ENCODE data around the gene TCF12. TPM values are rescaled to one million over a fixed set of nuclear protein-coding genes. Genes with fewer than 3 reads are reported as not detected.

Gene TCF12
- total RNA-seq, 6 experiments from 2014 or later: 106 to 200 (median 149) TPM

DNA sequence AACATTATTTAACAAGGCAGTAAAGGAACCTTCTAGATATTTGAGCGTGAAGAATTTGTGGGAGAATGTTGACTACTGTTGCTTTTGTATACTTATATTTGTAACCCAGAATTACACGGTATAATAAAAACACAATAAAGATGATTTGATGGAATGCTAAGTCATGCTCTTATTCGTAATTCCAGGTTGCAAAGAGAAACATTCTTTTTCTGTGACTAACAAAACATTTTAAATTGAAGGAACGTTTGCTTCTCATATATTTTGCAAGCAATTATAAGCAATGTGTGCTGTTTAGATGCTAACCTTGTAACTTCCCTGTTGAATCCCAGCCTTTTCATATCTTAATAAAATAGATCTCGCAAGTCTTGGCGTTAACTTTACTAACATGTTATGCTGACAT lies 333.5 kb downstream of the TCF12 start:
- H3K4me3 Mint-ChIP-seq: peak overlapping the region; percentile 27
- peak; percentile 64 for DNase-seq
- H3K27ac Mint-ChIP-seq: peak overlapping the region; percentile 75
- peaks cover 36% of the 10 kb centered on the region for H3K4me1 Mint-ChIP-seq (ENCODE audit: low read depth)
- H3K9me3 Mint-ChIP-seq: peaks cover 9% of the 10 kb centered on the region
- no peaks in the 10 kb centered on the region; the same call in 1 of the 2 replicates for H3K27me3 Mint-ChIP-seq (ENCODE audit: insufficient read depth)
- H3K36me3 Mint-ChIP-seq (ENCODE audit: low read depth): peaks cover 42% of the 10 kb centered on the region
- TF ChIP-seq, protein P1, sequence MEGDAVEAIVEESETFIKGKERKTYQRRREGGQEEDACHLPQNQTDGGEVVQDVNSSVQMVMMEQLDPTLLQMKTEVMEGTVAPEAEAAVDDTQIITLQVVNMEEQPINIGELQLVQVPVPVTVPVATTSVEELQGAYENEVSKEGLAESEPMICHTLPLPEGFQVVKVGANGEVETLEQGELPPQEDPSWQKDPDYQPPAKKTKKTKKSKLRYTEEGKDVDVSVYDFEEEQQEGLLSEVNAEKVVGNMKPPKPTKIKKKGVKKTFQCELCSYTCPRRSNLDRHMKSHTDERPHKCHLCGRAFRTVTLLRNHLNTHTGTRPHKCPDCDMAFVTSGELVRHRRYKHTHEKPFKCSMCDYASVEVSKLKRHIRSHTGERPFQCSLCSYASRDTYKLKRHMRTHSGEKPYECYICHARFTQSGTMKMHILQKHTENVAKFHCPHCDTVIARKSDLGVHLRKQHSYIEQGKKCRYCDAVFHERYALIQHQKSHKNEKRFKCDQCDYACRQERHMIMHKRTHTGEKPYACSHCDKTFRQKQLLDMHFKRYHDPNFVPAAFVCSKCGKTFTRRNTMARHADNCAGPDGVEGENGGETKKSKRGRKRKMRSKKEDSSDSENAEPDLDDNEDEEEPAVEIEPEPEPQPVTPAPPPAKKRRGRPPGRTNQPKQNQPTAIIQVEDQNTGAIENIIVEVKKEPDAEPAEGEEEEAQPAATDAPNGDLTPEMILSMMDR (IDR thresholded peaks at IDR 0.05): no peak

DNA sequence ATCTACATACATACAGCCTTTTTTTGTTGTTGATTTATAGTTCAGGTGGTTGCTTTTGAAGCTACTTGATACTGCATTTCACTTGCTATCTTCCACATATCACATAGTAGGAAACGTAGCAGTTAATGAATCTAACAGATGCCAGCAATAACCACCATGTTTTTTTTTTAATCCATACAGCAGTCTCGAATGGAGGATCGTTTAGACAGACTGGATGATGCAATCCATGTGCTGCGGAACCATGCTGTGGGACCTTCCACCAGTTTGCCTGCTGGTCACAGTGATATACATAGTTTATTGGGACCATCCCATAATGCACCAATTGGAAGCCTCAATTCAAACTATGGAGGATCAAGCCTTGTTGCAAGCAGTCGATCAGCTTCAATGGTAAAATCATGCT lies 334.6 kb downstream of the TCF12 start:
- TF ChIP-seq, protein P1 (IDR thresholded peaks at IDR 0.05): no peak
- DNase-seq: no peak
- peaks cover 31% of the 10 kb centered on the region for H3K4me1 Mint-ChIP-seq (ENCODE audit: low read depth)
- H3K36me3 Mint-ChIP-seq (ENCODE audit: low read depth): peaks cover 35% of the 10 kb centered on the region
- no peak overlapping the region; the same call in 1 of the 2 replicates for H3K27ac Mint-ChIP-seq
- no peaks in the 10 kb centered on the region; the same call in 1 of the 2 replicates for H3K27me3 Mint-ChIP-seq (ENCODE audit: insufficient read depth)
- no peak overlapping the region for H3K4me3 Mint-ChIP-seq
- H3K9me3 Mint-ChIP-seq: peaks cover 9% of the 10 kb centered on the region

DNA sequence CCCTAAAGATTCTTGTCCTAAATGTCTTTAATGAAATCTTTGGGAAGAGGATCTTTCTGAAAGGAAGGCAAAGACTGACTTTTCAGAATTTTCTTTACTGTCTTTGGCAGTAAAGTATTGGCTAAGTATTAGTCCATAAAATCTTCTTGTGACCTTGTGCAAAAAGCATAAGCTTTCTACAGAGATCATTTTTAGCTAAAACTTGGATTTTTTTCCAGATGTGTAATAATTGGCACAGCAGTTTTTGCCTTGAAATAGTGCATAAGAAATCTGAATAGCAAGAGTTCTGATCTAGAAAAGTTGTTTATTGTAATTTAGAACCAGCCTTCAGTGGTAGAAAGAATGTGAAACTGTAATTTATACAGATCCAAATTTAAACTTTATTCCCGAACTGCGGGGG lies 335.1 kb downstream of the TCF12 start:
- Mint-ChIP-seq H3K4me1 (ENCODE audit: low read depth) (peaks cover 35% of the 10 kb centered on the region), H3K4me3 (no peak overlapping the region), H3K27me3 (ENCODE audit: insufficient read depth) (no peaks in the 10 kb centered on the region; the same call in 1 of the 2 replicates), H3K36me3 (ENCODE audit: low read depth) (peaks cover 34% of the 10 kb centered on the region), H3K27ac (no peak overlapping the region), H3K9me3 (peaks cover 9% of the 10 kb centered on the region)
- TF ChIP-seq, protein P1 (IDR thresholded peaks at IDR 0.05): no peak
- no peak for DNase-seq

DNA sequence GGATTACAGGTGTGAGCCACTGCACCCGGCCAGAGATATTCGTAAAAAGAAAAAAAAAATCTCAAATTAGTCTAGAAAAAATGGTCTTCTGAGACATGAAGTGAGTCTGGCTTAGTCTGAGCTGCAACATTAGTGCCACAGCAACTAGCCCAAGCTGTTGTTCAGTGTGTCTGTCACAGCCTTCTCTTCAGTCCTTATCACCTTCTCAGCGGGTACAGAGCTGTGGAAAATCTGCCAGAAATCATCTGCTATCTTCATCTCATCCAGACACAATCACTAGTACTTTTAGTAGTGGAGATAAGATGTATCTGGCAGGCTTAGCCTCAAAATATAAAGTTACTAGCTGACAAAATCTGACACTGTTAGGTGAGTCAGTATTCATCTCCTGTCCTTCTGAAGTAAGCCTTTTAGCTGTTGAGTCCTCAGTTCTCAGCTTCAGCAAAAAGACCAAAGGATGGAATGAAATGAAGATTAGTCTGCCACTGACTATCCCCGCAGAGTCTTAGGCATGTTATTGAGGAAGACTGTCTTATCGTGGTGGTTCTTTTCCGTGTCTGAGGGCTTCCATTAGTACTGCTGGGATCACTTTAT lies 337.4 kb downstream of the TCF12 start:
- peaks cover 27% of the 10 kb centered on the region for H3K36me3 Mint-ChIP-seq (ENCODE audit: low read depth)
- H3K27me3 Mint-ChIP-seq (ENCODE audit: insufficient read depth): no peaks in the 10 kb centered on the region; the same call in 1 of the 2 replicates
- DNase-seq: no peak
- H3K4me3 Mint-ChIP-seq: no peak overlapping the region
- peaks cover 53% of the 10 kb centered on the region for H3K4me1 Mint-ChIP-seq (ENCODE audit: low read depth)
- H3K9me3 Mint-ChIP-seq: peaks cover 4% of the 10 kb centered on the region; the same call in 1 of the 2 replicates
- peak overlapping the region; percentile 45; the same call in 1 of the 2 replicates for H3K27ac Mint-ChIP-seq
- TF ChIP-seq, protein P1 (IDR thresholded peaks at IDR 0.05): no peak

DNA sequence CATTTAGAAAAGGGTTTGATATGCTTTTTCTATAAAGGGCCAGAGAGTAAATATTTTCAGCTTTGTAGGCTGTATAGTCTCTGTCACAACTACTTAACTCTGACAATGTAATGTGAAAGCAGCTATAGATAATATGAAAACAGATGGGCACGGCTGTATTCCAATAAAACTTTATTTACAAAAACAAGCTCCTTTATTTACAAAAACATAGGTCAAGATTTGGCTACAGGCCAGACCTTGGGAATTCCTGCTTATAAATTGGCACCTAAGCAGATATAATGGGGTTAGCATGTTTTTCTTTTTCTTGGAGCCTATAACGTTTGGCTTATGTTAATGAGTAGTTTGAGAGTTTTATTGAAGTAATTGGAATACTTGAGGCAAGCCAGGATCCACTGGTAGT lies 338.5 kb downstream of the TCF12 start:
- Mint-ChIP-seq H3K27ac (no peak overlapping the region), H3K36me3 (ENCODE audit: low read depth) (peaks cover 26% of the 10 kb centered on the region), H3K27me3 (ENCODE audit: insufficient read depth) (no peaks in the 10 kb centered on the region), H3K4me3 (no peak overlapping the region), H3K4me1 (ENCODE audit: low read depth) (peaks cover 44% of the 10 kb centered on the region), H3K9me3 (no peaks in the 10 kb centered on the region)
- TF ChIP-seq, protein P1 (IDR thresholded peaks at IDR 0.05): no peak
- DNase-seq: no peak

Data from HFFc6 (cell line).